Measurements from ENCODE around the gene PIGO.
A peak's percentile ranks its signal among the peaks of the same experiment; 100 is the strongest.

Gene PIGO

GRCh38 chr9:35072461-35073278 is 23.7 kb downstream of the PIGO start, which contains the start of gene VCP:
Gene VCP, minus strand, starts transcription at chr9:35072625. Its CDS starts 272 bp downstream, at chr9:35072353.
- DNase-seq (ENCODE audit: low read depth in 2 of 3, low spot score in 2 of 3), result peak; percentile 62 to 94 (median 89)

GRCh38 chr9:35071814-35072460 is 24.5 kb downstream of the PIGO start:
- peak; percentile 46 to 70 (median 65) for DNase-seq (ENCODE audit: low read depth in 2 of 3, low spot score in 2 of 3)

GRCh38 chr9:35070823-35071813 is 25.3 kb downstream of the PIGO start:
- DNase-seq (ENCODE audit: low read depth in 2 of 3, low spot score in 2 of 3), result no peak

GRCh38 chr9:35069020-35069419 is 27.4 kb downstream of the PIGO start:
- no peak for DNase-seq (ENCODE audit: low read depth in 2 of 3, low spot score in 2 of 3)

- no peak for DNase-seq (ENCODE audit: low read depth in 2 of 3, low spot score in 2 of 3)
Observed at GRCh38 chr9:35067056-35067455, 29.3 kb downstream of the PIGO start.

- DNase-seq (ENCODE audit: low read depth in 2 of 3, low spot score in 2 of 3), result no peak
Observed at GRCh38 chr9:35060548-35061207, 35.7 kb downstream of the PIGO start.

GRCh38 chr9:35059438-35059837 is 37.0 kb downstream of the PIGO start:
- DNase-seq (ENCODE audit: low read depth in 2 of 3, low spot score in 2 of 3), result no peak

- DNase-seq (ENCODE audit: low read depth in 2 of 3, low spot score in 2 of 3), result no peak
Observed at GRCh38 chr9:35057271-35057620, 39.1 kb downstream of the PIGO start.

- DNase-seq (ENCODE audit: low read depth in 2 of 3, low spot score in 2 of 3), result no peak
Observed at GRCh38 chr9:35056571-35057270, 39.7 kb downstream of the PIGO start.

- no peak for DNase-seq (ENCODE audit: low read depth in 2 of 3, low spot score in 2 of 3)
Observed at GRCh38 chr9:35054871-35055644, 41.3 kb downstream of the PIGO start.

- DNase-seq (ENCODE audit: low read depth in 2 of 3, low spot score in 2 of 3), result no peak
Observed at GRCh38 chr9:35054185-35054835, 42.1 kb downstream of the PIGO start.

- DNase-seq (ENCODE audit: low read depth in 2 of 3, low spot score in 2 of 3), result no peak
Observed at GRCh38 chr9:35051069-35051967, 45.1 kb downstream of the PIGO start.

- no peak for DNase-seq (ENCODE audit: low read depth in 2 of 3, low spot score in 2 of 3)
Observed at GRCh38 chr9:35048511-35048910, 47.9 kb downstream of the PIGO start.

- DNase-seq (ENCODE audit: low read depth in 2 of 3, low spot score in 2 of 3), result no peak
Observed at GRCh38 chr9:35044071-35044470, 52.3 kb downstream of the PIGO start.

- DNase-seq (ENCODE audit: low read depth in 2 of 3, low spot score in 2 of 3), result no peak
Observed at GRCh38 chr9:35042891-35043545, 53.4 kb downstream of the PIGO start.

GRCh38 chr9:35042081-35042604 is 54.2 kb downstream of the PIGO start:
- no peak for DNase-seq (ENCODE audit: low read depth in 2 of 3, low spot score in 2 of 3)

Measured in activated CD8-positive, alpha-beta memory T cell treated with anti-CD3 and anti-CD28 coated beads for 48 hours (primary cell).